ENCODE data around the gene CEL.

The CEL gene

GRCh38 chr9:133030317-133031129, 31.3 kb upstream of the CEL start, which contains the start of gene GTF3C5:
GTF3C5 (plus strand) TSS chr9:133030997; CDS start chr9:133031012, 15 bp downstream.
- H3K4me3 ChIP-seq (ENCODE audit: control insufficient read depth, low read depth, low read length): peak within 1 kb of the TSS; percentile 84
- TF ChIP-seq, protein P1, sequence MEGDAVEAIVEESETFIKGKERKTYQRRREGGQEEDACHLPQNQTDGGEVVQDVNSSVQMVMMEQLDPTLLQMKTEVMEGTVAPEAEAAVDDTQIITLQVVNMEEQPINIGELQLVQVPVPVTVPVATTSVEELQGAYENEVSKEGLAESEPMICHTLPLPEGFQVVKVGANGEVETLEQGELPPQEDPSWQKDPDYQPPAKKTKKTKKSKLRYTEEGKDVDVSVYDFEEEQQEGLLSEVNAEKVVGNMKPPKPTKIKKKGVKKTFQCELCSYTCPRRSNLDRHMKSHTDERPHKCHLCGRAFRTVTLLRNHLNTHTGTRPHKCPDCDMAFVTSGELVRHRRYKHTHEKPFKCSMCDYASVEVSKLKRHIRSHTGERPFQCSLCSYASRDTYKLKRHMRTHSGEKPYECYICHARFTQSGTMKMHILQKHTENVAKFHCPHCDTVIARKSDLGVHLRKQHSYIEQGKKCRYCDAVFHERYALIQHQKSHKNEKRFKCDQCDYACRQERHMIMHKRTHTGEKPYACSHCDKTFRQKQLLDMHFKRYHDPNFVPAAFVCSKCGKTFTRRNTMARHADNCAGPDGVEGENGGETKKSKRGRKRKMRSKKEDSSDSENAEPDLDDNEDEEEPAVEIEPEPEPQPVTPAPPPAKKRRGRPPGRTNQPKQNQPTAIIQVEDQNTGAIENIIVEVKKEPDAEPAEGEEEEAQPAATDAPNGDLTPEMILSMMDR (conservative IDR thresholded peaks at IDR 0.05; ENCODE audit: control insufficient read depth, insufficient read depth, low read depth, low read length): no peak
- peak; percentile 99 for DNase-seq (ENCODE audit: low read depth)

GRCh38 chr9:133031130-133031422, 30.7 kb upstream of the CEL start:
- DNase-seq (ENCODE audit: low read depth): no peak
- peak overlapping the region; percentile 84 for H3K4me3 ChIP-seq (ENCODE audit: control insufficient read depth, low read depth, low read length)
- TF ChIP-seq, protein P1 (conservative IDR thresholded peaks at IDR 0.05; ENCODE audit: control insufficient read depth, insufficient read depth, low read depth, low read length): no peak

DNA sequence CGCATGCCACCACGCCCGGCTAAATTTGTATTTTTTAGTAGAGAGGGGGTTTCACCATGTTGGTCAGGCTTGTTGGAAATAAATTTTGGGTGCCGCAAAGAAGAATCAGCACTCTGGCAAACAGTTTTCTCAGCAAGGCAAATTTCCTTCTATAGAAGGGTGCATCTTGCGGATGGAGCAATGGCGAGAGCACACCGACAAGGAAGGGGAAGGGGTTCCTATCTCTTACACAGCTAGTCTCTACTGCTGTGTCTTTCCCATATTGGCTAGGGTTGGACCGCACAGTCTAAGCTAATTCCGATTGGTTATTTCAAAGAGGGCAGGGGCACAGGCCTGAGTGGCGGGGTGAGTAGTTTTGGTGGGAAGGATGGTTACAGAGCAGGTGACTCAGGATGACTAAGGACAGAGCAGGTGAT, 30.3 kb upstream of the CEL start:
- TF ChIP-seq, protein P1 (conservative IDR thresholded peaks at IDR 0.05; ENCODE audit: control insufficient read depth, insufficient read depth, low read depth, low read length): no peak
- DNase-seq (ENCODE audit: low read depth): no peak
- H3K4me3 ChIP-seq (ENCODE audit: control insufficient read depth, low read depth, low read length): peak overlapping the region; percentile 84

DNA sequence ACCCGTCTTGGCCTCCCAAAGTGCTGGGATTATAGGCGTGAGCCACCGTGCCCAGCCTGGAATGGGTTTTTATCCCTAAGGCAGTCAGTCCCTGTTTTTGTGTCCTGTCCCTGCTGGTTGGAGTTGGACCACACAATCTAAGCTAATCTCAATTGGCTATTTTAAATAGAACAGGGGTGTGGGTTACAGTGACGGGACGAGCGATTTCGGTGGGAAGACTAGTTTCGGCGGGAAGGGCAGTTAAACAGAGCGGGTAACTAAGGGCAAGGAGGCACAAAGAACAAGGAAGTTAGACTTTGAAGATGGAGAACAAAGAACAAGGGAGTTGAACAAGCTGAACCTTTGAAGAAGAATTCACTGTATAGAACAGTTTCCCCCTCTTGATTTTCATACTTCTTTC, 29.6 kb upstream of the CEL start:
- DNase-seq (ENCODE audit: low read depth): no peak
- TF ChIP-seq, protein P1 (conservative IDR thresholded peaks at IDR 0.05; ENCODE audit: control insufficient read depth, insufficient read depth, low read depth, low read length): no peak
- no peak overlapping the region for H3K4me3 ChIP-seq (ENCODE audit: control insufficient read depth, low read depth, low read length)

DNA sequence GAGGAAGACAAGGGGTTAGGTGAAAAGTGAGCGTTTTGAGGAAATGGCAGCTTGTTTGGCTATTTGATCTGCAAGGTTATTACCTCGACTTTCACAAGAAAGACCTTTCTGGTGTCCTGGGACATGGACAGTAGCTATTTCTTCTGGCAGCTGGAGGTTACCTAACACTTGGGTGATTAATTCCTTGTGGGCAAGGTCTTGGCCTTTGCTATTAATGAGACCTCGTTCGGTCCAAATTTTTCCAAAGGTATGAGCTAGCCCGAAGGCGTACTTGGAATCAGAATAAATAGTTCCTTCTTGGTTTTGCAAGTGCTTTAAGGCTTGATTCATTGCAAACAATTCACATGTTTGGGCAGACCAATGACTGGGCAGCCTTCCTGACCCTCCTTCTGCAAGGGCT, 26.1 kb upstream of the CEL start:
- no peak overlapping the region for H3K4me3 ChIP-seq (ENCODE audit: control insufficient read depth, low read depth, low read length)
- DNase-seq (ENCODE audit: low read depth): no peak
- TF ChIP-seq, protein P1 (conservative IDR thresholded peaks at IDR 0.05; ENCODE audit: control insufficient read depth, insufficient read depth, low read depth, low read length): no peak

DNA sequence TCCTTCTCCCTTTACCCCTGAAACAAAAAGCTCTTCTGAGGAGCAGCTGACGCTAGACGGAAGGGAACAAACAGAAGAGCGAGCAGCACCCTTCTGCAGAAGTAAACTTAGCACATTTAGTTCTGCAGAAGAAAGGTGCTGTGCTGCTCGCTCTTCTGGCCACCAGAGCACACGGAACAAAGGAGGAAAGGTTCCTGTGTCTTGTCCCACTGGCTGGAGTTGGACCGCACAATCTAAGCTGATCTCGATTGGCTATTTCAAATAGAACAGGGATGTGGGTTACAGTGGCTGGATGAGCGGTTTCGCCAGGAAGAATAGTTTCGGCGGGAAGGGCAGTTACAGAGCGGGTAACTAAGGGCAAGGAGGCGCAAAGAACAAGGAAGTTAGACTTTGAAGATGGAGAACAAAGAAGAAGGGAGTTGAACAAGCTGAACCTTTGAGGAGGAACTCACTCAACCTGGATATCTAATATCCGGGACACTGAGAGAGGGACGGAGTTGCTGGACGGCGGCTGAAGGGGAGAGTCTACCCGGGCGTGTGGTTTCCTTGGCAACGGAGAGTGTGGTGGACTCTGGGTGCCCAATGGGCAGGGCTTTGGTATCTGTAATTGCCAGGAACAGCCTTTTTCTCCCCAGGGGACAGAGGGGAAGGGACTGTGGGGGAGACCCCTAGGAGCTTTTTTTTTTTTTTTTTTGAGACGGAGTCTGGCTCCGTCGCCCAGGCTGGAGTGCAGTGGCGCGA, 23.8 kb upstream of the CEL start:
- no peak for DNase-seq (ENCODE audit: low read depth)
- TF ChIP-seq, protein P1 (conservative IDR thresholded peaks at IDR 0.05; ENCODE audit: control insufficient read depth, insufficient read depth, low read depth, low read length): no peak
- no peak overlapping the region for H3K4me3 ChIP-seq (ENCODE audit: control insufficient read depth, low read depth, low read length)
